ENCODE data around the gene VDR.

The VDR gene

GRCh38 chr12:47824198-47824597, 80.6 kb downstream of the VDR start:
- Histone ChIP-seq H2AFZ (ENCODE audit: low read depth, low read length) (peak overlapping the region; percentile 61), H3K79me2 (ENCODE audit: insufficient read depth, low read length) (0 out of 2 replicates have a peak, but pooled peaks cover 2% of the 10 kb centered on the region), H3K4me1 (ENCODE audit: insufficient read depth, low read length) (peaks cover 30% of the 10 kb centered on the region), H4K20me1 (ENCODE audit: insufficient read depth, low read length) (no peaks in the 10 kb centered on the region), H3K27ac (ENCODE audit: low read length) (peak overlapping the region; percentile 59; the same call in 1 of the 2 replicates), H3K36me3 (ENCODE audit: insufficient read depth, low read length) (no peaks in the 10 kb centered on the region), H3K4me2 (ENCODE audit: insufficient read depth, low read length) (no peak overlapping the region), H3K9me3 (ENCODE audit: insufficient read depth, low read length, severe bottlenecking) (no peaks in the 10 kb centered on the region), H3K27me3 (ENCODE audit: insufficient read depth, low read length, poor library complexity) (peaks cover 17% of the 10 kb centered on the region), H3K4me3 (ENCODE audit: low read depth in 1 of 2, low read length in 2 of 2) (no peak overlapping the region), H3K9ac (ENCODE audit: low read depth, low read length) (no peak overlapping the region)
- TF ChIP-seq CTCF (IDR thresholded peaks at IDR 0.05; ENCODE audit: borderline replicate concordance, extremely low read depth, low read length, poor library complexity, severe bottlenecking), result no peak
- no peak for TF ChIP-seq EZH2 (IDR thresholded peaks at IDR 0.05; ENCODE audit: borderline replicate concordance, low read depth, low read length, severe bottlenecking)
- peak; percentile 71 for DNase-seq
- ATAC-seq (ENCODE audit: insufficient read depth, low read depth), result peak; percentile 71

GRCh38 chr12:47823422-47824086, 81.2 kb downstream of the VDR start:
- no peak overlapping the region for H3K9ac ChIP-seq (ENCODE audit: low read depth, low read length)
- H4K20me1 ChIP-seq (ENCODE audit: insufficient read depth, low read length), result peaks cover 6% of the 10 kb centered on the region; the same call in 1 of the 2 replicates
- TF ChIP-seq EZH2 (IDR thresholded peaks at IDR 0.05; ENCODE audit: borderline replicate concordance, low read depth, low read length, severe bottlenecking), result no peak
- no peak for TF ChIP-seq CTCF (IDR thresholded peaks at IDR 0.05; ENCODE audit: borderline replicate concordance, extremely low read depth, low read length, poor library complexity, severe bottlenecking)
- no peak overlapping the region for H3K4me2 ChIP-seq (ENCODE audit: insufficient read depth, low read length)
- 0 out of 2 replicates have a peak, but pooled peaks cover 2% of the 10 kb centered on the region for H3K79me2 ChIP-seq (ENCODE audit: insufficient read depth, low read length)
- peaks cover 34% of the 10 kb centered on the region for H3K4me1 ChIP-seq (ENCODE audit: insufficient read depth, low read length)
- H3K27me3 ChIP-seq (ENCODE audit: insufficient read depth, low read length, poor library complexity), result peaks cover 22% of the 10 kb centered on the region
- no peak overlapping the region for H2AFZ ChIP-seq (ENCODE audit: low read depth, low read length)
- ATAC-seq (ENCODE audit: insufficient read depth, low read depth) (no peak), DNase-seq (no peak)
- H3K9me3 ChIP-seq (ENCODE audit: insufficient read depth, low read length, severe bottlenecking), result no peaks in the 10 kb centered on the region
- H3K27ac ChIP-seq (ENCODE audit: low read length), result no peak overlapping the region
- no peak overlapping the region for H3K4me3 ChIP-seq (ENCODE audit: low read depth in 1 of 2, low read length in 2 of 2)
- H3K36me3 ChIP-seq (ENCODE audit: insufficient read depth, low read length), result no peaks in the 10 kb centered on the region

- ATAC-seq (ENCODE audit: insufficient read depth, low read depth) (no peak), DNase-seq (no peak)
- TF ChIP-seq CTCF (IDR thresholded peaks at IDR 0.05; ENCODE audit: borderline replicate concordance, extremely low read depth, low read length, poor library complexity, severe bottlenecking) (no peak), EZH2 (IDR thresholded peaks at IDR 0.05; ENCODE audit: borderline replicate concordance, low read depth, low read length, severe bottlenecking) (no peak)
- Histone ChIP-seq H3K27me3 (ENCODE audit: insufficient read depth, low read length, poor library complexity) (peaks cover 22% of the 10 kb centered on the region), H3K4me2 (ENCODE audit: insufficient read depth, low read length) (no peak overlapping the region), H2AFZ (ENCODE audit: low read depth, low read length) (no peak overlapping the region), H3K4me3 (ENCODE audit: low read depth in 1 of 2, low read length in 2 of 2) (no peak overlapping the region), H3K36me3 (ENCODE audit: insufficient read depth, low read length) (no peaks in the 10 kb centered on the region), H3K4me1 (ENCODE audit: insufficient read depth, low read length) (peaks cover 41% of the 10 kb centered on the region), H3K9me3 (ENCODE audit: insufficient read depth, low read length, severe bottlenecking) (no peaks in the 10 kb centered on the region), H3K9ac (ENCODE audit: low read depth, low read length) (no peak overlapping the region), H3K79me2 (ENCODE audit: insufficient read depth, low read length) (0 out of 2 replicates have a peak, but pooled peaks cover 2% of the 10 kb centered on the region), H3K27ac (ENCODE audit: low read length) (no peak overlapping the region), H4K20me1 (ENCODE audit: insufficient read depth, low read length) (peaks cover 11% of the 10 kb centered on the region; the same call in 1 of the 2 replicates)
Observed at GRCh38 chr12:47822863-47823262, 81.9 kb downstream of the VDR start.

Data from DND-41 (cell line).